ENCODE measurements around the gene WWP2.

DNA sequence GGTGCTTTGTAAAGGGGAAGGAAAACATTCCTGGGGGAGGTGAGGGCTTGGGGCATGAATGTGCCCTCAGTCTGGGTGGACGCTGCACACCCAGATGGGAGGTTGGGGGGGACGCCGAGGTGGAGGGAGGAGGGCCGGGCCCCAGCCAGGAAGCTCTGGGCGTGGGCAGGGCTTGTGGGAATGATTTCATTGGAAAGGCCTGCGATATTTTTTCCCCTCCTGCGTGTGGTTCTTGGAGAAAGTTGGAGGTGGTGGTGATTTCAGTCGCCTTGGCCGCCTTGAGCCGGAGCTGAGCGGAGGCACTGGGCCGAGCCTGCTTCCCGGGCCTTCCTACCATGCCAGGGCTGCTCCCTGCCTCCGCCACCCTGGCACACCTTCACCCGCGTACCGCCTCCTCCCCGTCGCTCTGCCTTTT lies 162.7 kb downstream of the WWP2 start:
- TF ChIP-seq, protein P1, sequence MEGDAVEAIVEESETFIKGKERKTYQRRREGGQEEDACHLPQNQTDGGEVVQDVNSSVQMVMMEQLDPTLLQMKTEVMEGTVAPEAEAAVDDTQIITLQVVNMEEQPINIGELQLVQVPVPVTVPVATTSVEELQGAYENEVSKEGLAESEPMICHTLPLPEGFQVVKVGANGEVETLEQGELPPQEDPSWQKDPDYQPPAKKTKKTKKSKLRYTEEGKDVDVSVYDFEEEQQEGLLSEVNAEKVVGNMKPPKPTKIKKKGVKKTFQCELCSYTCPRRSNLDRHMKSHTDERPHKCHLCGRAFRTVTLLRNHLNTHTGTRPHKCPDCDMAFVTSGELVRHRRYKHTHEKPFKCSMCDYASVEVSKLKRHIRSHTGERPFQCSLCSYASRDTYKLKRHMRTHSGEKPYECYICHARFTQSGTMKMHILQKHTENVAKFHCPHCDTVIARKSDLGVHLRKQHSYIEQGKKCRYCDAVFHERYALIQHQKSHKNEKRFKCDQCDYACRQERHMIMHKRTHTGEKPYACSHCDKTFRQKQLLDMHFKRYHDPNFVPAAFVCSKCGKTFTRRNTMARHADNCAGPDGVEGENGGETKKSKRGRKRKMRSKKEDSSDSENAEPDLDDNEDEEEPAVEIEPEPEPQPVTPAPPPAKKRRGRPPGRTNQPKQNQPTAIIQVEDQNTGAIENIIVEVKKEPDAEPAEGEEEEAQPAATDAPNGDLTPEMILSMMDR (IDR thresholded peaks at IDR 0.05) = no peak
- peak in 1 of 2 donors; percentile 69 for TF ChIP-seq POLR2A (IDR thresholded peaks at IDR 0.05)
